ENCODE results near the gene TMEM91.

DNA sequence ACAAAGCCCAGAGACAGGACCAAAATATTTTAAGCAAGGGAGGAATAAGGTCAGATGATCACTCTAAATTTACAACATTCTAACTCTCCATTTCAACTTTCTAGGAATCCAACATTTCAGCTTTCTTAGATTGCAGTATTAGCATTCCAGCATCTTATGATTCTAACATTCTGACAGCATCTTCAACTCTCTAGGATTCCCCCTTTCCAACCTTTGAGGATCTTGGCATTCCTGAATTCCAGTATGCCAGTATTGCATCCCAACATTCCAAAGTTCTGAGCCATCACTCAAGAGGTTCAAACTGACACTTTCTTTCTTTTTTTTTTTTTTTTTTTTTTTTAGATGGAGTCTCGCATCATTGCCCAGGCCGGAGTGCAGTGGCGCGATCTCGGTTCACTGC, 36.4 kb upstream of the TMEM91 start:
- no peak for TF ChIP-seq EP300 (IDR thresholded peaks at IDR 0.05)
- TF ChIP-seq, protein P1, sequence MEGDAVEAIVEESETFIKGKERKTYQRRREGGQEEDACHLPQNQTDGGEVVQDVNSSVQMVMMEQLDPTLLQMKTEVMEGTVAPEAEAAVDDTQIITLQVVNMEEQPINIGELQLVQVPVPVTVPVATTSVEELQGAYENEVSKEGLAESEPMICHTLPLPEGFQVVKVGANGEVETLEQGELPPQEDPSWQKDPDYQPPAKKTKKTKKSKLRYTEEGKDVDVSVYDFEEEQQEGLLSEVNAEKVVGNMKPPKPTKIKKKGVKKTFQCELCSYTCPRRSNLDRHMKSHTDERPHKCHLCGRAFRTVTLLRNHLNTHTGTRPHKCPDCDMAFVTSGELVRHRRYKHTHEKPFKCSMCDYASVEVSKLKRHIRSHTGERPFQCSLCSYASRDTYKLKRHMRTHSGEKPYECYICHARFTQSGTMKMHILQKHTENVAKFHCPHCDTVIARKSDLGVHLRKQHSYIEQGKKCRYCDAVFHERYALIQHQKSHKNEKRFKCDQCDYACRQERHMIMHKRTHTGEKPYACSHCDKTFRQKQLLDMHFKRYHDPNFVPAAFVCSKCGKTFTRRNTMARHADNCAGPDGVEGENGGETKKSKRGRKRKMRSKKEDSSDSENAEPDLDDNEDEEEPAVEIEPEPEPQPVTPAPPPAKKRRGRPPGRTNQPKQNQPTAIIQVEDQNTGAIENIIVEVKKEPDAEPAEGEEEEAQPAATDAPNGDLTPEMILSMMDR (IDR thresholded peaks at IDR 0.05) = no peak
- TF ChIP-seq POLR2AphosphoS5 (IDR thresholded peaks at IDR 0.05) = no peak

Data from sigmoid colon (tissue), 4 donors.